Neural progenitor cell (in vitro differentiated cells): Measurements from ENCODE around the gene TLE4.

Source experiments
- CTCF ChIP-seq: fragments of 200-600 bp; sonication (generic); IDR thresholded peaks from 2 replicates; pipeline ENCODE4 v1.5.1; 2017; ENCODE audit warnings: antibody characterized with exemption, mild to moderate bottlenecking
- EZH2 ChIP-seq: fragments of 200-600 bp; sonication (generic); IDR thresholded peaks from 2 replicates; pipeline ENCODE4 v1.6.1; 2017; ENCODE audit warnings: antibody characterized with exemption, mild to moderate bottlenecking, moderate library complexity

GRCh38 chr9:79700607-79701360 lies 129.0 kb downstream of the TLE4 start:
- TF ChIP-seq CTCF: no peak
- TF ChIP-seq EZH2: no peak
